ENCODE data around the gene THAP5. TPM values are rescaled to one million over a fixed set of nuclear protein-coding genes. Genes with fewer than 3 reads are reported as not detected.

The THAP5 gene
- total RNA-seq, 1 experiment from 2014 or later, result 24.6 TPM

DNA sequence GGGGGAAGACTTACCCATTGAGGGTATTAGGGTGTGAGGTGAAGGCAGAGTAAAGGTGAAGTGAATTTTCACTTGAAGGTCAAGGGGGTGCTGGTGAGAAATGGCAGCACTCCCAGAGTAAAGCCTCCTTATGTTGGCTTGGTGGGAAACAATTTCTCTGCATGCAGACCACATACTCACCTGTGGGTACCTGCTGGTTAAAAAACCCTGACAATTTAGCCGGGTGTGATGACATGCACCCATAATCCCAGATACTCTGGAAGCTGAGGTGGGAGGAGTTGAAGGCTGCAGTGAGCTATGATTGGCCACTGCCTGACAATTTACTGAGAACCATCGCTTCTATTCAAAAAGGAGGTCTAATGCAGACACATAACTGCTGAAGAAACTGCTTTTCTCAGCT lies 5.7 kb upstream of the THAP5 start:
- no peak for DNase-seq (ENCODE audit: low read depth, low spot score)
- TF ChIP-seq SIN3A (IDR thresholded peaks at IDR 0.05; ENCODE audit: borderline replicate concordance, insufficient read depth, low read depth, low read length) (no peak), TCF7L2 (IDR thresholded peaks at IDR 0.05; ENCODE audit: low read depth, low read length) (no peak), POLR2AphosphoS5 (IDR thresholded peaks at IDR 0.05; ENCODE audit: low read depth, low read length) (no peak)
- TF ChIP-seq, protein P1, sequence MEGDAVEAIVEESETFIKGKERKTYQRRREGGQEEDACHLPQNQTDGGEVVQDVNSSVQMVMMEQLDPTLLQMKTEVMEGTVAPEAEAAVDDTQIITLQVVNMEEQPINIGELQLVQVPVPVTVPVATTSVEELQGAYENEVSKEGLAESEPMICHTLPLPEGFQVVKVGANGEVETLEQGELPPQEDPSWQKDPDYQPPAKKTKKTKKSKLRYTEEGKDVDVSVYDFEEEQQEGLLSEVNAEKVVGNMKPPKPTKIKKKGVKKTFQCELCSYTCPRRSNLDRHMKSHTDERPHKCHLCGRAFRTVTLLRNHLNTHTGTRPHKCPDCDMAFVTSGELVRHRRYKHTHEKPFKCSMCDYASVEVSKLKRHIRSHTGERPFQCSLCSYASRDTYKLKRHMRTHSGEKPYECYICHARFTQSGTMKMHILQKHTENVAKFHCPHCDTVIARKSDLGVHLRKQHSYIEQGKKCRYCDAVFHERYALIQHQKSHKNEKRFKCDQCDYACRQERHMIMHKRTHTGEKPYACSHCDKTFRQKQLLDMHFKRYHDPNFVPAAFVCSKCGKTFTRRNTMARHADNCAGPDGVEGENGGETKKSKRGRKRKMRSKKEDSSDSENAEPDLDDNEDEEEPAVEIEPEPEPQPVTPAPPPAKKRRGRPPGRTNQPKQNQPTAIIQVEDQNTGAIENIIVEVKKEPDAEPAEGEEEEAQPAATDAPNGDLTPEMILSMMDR (IDR thresholded peaks at IDR 0.05), result no peak
- TF ChIP-seq, protein P2, sequence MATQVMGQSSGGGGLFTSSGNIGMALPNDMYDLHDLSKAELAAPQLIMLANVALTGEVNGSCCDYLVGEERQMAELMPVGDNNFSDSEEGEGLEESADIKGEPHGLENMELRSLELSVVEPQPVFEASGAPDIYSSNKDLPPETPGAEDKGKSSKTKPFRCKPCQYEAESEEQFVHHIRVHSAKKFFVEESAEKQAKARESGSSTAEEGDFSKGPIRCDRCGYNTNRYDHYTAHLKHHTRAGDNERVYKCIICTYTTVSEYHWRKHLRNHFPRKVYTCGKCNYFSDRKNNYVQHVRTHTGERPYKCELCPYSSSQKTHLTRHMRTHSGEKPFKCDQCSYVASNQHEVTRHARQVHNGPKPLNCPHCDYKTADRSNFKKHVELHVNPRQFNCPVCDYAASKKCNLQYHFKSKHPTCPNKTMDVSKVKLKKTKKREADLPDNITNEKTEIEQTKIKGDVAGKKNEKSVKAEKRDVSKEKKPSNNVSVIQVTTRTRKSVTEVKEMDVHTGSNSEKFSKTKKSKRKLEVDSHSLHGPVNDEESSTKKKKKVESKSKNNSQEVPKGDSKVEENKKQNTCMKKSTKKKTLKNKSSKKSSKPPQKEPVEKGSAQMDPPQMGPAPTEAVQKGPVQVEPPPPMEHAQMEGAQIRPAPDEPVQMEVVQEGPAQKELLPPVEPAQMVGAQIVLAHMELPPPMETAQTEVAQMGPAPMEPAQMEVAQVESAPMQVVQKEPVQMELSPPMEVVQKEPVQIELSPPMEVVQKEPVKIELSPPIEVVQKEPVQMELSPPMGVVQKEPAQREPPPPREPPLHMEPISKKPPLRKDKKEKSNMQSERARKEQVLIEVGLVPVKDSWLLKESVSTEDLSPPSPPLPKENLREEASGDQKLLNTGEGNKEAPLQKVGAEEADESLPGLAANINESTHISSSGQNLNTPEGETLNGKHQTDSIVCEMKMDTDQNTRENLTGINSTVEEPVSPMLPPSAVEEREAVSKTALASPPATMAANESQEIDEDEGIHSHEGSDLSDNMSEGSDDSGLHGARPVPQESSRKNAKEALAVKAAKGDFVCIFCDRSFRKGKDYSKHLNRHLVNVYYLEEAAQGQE (IDR thresholded peaks at IDR 0.05; ENCODE audit: insufficient read depth in 1 of 2, low read depth in 2 of 2, low read length in 1 of 2), result no peak
- in situ Hi-C loops (cut with HindIII; ENCODE audit: low pct_unique_long_range_greater_than_20kb, low sequenced_read_pairs) (no loop called here), intact Hi-C loops (cut with micrococcal nuclease; ENCODE audit: unreplicated experiment) (no loop called here)
- POLR2A ChIA-PET, result no interaction called here
- Histone ChIP-seq H3K36me3 (ENCODE audit: control insufficient read depth, insufficient read depth, low read length) (peaks cover 12% of the 10 kb centered on the region), H3K27me3 (ENCODE audit: control insufficient read depth, insufficient read depth, low read length) (no peaks in the 10 kb centered on the region), H3K9me3 (ENCODE audit: control insufficient read depth, insufficient read depth, low read depth, low read length) (no peaks in the 10 kb centered on the region), H3K27ac (ENCODE audit: low read length) (no peak overlapping the region), H3K4me3 (ENCODE audit: low read depth in 2 of 2, low read length in 2 of 2) (no peak overlapping the region), H3K4me1 (ENCODE audit: control insufficient read depth, insufficient read depth, low read length) (peaks cover 6% of the 10 kb centered on the region; the same call in 1 of the 2 replicates)
- CTCF ChIA-PET, result no interaction called here
- no TSS peak for BruUV-seq (replicated peaks)
- ATAC-seq, result no peak

GRCh38 chr7:108572480-108572879 lies 3.0 kb upstream of the THAP5 start:
- POLR2A ChIA-PET, result no interaction called here
- ATAC-seq (no peak), DNase-seq (ENCODE audit: low read depth, low spot score) (no peak)
- TF ChIP-seq SIN3A (IDR thresholded peaks at IDR 0.05; ENCODE audit: borderline replicate concordance, insufficient read depth, low read depth, low read length) (no peak), TCF7L2 (IDR thresholded peaks at IDR 0.05; ENCODE audit: low read depth, low read length) (no peak), POLR2AphosphoS5 (IDR thresholded peaks at IDR 0.05; ENCODE audit: low read depth, low read length) (no peak)
- TF ChIP-seq, protein P1 (IDR thresholded peaks at IDR 0.05), result no peak
- TF ChIP-seq, protein P2 (IDR thresholded peaks at IDR 0.05; ENCODE audit: insufficient read depth in 1 of 2, low read depth in 2 of 2, low read length in 1 of 2), result no peak
- in situ Hi-C loops (cut with HindIII; ENCODE audit: low pct_unique_long_range_greater_than_20kb, low sequenced_read_pairs), result no loop called here
- no peak overlapping the region for H3K4me3 ChIP-seq (ENCODE audit: low read depth in 2 of 2, low read length in 2 of 2)
- no peak overlapping the region for H3K27ac ChIP-seq (ENCODE audit: low read length)
- peaks cover 16% of the 10 kb centered on the region for H3K36me3 ChIP-seq (ENCODE audit: control insufficient read depth, insufficient read depth, low read length)
- H3K9me3 ChIP-seq (ENCODE audit: control insufficient read depth, insufficient read depth, low read depth, low read length), result no peaks in the 10 kb centered on the region
- H3K4me1 ChIP-seq (ENCODE audit: control insufficient read depth, insufficient read depth, low read length), result peaks cover 6% of the 10 kb centered on the region; the same call in 1 of the 2 replicates
- intact Hi-C loops (cut with micrococcal nuclease; ENCODE audit: unreplicated experiment), result no loop called here
- H3K27me3 ChIP-seq (ENCODE audit: control insufficient read depth, insufficient read depth, low read length), result no peaks in the 10 kb centered on the region
- CTCF ChIA-PET, result no interaction called here
- no TSS peak for BruUV-seq (replicated peaks)

Measured in Panc1 (cell line).